Epithelial cell of proximal tubule (primary cell): ENCODE measurements around the gene NF1. TPM values are rescaled to one million over a fixed set of nuclear protein-coding genes. Genes with fewer than 3 reads are reported as not detected.
"Not testable (repeated sequence)": the region's sequence is repeated elsewhere in the genome, so short reads cannot be mapped to it uniquely, and the experiment has no call there.

ENCODE experiments used
- DNase-seq: peaks from one replicate; pipeline ENCODE4 v3.0.0-alpha.2; 2011; ENCODE audit warnings: low read depth
- H3K4me3 ChIP-seq: 2 replicates; pipeline ENCODE4 v1.5.1; 2011; ENCODE audit warnings: low read depth, mild to moderate bottlenecking, low read length
- total RNA-seq: library from RNA; depleted of rRNA; stranded (reverse); fragments of >200 nt; gene quantifications from 2 replicates; pipeline ENCODE4 v1.2.3, GENCODE V29; 2015
- TF ChIP-seq, protein P1 (sequence below): conservative IDR thresholded peaks from 2 replicates; pipeline ENCODE4 v1.5.1; 2012; ENCODE audit warnings: low read depth, mild to moderate bottlenecking, low read length

The NF1 gene
- total RNA-seq, 1 donor from 2014 or later, result 40.2 TPM

DNA sequence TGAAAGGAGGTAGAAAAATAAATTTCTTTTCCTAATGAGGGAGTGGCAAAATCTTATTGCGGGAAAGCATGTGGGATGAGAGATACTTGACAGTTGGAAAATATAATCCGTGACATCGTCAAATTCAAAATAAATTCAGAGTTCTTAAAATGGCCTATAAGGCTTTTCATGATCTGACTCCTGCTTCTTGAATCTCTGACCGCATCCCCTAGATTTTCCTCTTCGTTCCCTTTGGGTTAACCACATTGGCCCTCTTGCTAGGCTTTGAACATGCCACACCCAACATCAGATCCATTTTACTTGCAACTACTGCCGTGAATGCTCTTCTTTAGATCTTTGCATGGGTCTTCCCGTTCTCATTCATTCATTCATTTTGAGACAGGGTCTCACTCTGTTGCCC, 50.1 kb downstream of the NF1 start:
- TF ChIP-seq, protein P1, sequence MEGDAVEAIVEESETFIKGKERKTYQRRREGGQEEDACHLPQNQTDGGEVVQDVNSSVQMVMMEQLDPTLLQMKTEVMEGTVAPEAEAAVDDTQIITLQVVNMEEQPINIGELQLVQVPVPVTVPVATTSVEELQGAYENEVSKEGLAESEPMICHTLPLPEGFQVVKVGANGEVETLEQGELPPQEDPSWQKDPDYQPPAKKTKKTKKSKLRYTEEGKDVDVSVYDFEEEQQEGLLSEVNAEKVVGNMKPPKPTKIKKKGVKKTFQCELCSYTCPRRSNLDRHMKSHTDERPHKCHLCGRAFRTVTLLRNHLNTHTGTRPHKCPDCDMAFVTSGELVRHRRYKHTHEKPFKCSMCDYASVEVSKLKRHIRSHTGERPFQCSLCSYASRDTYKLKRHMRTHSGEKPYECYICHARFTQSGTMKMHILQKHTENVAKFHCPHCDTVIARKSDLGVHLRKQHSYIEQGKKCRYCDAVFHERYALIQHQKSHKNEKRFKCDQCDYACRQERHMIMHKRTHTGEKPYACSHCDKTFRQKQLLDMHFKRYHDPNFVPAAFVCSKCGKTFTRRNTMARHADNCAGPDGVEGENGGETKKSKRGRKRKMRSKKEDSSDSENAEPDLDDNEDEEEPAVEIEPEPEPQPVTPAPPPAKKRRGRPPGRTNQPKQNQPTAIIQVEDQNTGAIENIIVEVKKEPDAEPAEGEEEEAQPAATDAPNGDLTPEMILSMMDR, result no peak
- no peak for DNase-seq
- H3K4me3 ChIP-seq, result no peak overlapping the region

DNA sequence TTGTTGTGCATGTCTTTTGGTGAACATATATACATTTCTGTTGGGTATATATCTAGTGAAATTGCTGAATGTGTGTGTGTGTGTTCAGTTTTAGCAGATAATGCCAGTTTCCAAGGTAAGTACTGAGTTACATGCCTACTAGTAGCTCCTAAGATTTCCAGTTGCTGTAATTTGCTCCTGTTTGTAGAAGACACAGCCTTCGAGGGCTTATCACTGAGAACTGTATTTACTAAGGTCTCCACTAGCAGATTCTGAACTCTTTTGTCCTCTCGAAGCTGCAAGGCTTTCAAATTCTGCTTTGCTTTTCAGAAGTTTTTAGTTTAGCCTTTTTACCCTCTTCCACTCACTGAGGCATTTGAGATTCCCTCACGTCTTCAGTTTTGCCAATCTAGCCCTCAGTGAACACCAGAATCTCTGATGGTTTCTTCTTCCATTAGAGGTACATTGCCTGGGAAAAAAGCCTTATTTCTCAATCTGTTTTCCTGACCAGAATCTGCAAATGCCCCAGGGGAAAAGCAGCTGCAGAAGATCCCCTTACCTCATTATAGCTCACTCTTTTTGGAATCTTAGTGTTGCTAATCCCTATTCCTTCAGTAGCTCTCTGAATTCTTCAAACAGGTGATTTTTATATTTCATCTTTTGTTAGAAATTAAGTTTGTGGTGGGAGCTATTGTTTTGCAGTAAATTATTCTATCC, 52.9 kb downstream of the NF1 start:
- TF ChIP-seq, protein P1, result no peak
- H3K4me3 ChIP-seq, result no peak overlapping the region
- DNase-seq, result no peak

DNA sequence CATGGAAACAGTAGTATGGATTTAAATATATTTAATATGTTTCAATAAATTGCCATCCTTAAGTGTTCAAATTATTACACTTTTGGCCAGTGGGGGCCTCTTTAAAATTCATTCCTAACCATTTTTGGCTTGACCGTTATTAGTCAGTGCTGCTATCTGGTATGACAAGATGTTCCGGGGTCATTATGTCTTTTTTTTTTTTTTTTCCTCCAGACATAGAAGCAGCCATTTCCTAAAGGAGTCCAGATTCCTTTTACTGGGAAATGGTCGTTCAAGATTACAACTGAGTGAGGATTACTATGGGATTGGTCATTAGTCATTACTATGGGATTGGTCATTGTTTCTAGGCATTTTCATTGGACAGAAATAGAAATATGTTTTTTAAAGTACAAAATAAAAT, 53.4 kb downstream of the NF1 start:
- H3K4me3 ChIP-seq, result no peak overlapping the region
- DNase-seq, result no peak
- TF ChIP-seq, protein P1, result no peak

DNA sequence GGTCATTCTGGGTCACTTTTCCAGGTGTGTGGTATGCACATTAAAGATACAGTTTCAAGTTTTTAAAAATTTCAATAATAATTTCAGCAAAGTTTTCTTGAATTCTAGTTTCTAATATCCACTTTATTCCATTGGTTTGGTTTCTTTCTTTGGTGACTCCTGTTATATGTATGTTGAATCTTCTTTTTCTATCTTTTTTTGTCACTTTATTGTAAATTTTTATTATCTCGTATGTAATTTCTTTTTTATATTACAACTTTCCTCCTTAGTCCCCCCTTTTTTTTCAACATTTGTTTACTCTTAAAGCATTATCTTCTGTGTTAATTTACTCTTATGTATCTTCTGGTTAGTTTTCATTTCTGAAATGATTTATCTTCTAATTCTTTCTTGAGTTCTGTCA, 57.5 kb downstream of the NF1 start:
- TF ChIP-seq, protein P1, result no peak
- no peak overlapping the region for H3K4me3 ChIP-seq
- no peak for DNase-seq

DNA sequence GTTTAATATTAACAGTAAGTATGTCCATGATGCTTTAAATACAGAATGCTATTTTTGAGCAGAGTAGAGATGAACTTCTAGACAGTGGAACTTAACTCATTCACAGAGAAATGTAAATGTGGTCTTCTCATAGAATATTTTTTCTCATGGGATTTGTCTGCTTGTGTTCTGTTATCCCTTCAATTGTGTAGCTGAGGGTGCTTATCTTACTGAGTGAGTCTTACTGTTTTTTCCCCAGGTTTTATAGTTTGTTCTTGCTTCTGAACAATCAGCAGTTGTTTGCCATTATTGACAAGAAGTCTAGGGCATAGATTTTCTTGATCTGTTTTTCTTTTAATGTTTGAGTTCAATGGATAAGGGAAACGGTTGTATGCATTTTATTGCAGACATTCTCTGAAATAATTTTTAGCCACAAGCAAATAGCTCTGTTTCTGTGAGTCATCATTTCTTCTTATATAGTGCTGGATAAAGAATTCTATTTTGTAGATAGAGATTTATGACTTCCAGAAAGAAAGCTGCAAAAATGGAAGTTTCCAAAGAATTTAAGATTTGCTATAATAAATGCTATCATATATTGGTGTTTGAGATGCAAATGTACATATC, 60.5 kb downstream of the NF1 start:
- TF ChIP-seq, protein P1, result no peak
- H3K4me3 ChIP-seq, result no peak overlapping the region
- no peak for DNase-seq

DNA sequence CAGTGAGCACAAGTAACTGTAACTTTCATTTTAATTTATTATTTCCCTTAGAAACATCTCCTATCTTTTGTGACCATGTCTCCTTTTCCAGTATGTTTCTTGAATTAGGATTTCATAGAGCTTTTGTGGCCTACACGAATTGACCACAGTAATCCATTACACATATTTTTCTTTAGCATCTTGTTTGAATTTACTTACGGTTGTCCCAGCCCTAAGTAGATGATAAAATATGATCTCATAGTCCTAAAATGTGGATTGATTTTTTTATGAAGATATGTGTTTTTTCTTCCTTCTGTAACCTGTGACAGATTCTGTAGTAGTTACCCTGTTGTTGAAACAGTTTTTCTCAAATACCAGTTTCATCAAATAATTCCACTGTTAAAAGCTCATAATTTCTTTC, 61.5 kb downstream of the NF1 start:
- DNase-seq, result no peak
- TF ChIP-seq, protein P1, result no peak
- no peak overlapping the region for H3K4me3 ChIP-seq

DNA sequence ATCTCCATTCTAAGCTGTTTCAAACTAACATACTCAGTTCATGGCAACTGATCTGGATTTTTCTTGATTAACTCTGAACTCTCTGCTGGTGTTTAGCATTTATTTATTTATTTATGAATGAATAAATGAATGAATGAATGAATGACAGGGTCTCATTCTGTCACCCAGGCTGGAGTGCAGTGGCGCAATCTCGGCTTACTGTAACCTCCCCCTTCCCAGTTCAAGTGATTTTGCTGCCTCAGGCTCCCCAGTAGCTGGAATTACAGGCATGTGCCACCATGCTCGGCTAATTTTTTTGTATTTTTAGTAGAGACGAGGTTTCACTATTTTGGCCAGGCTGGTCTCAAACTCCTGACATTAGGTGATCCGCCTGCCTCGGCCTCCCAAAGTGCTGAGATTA, 62.1 kb downstream of the NF1 start:
- not testable (repeated sequence) for H3K4me3 ChIP-seq, DNase-seq
